IMR-90 (cell line): ENCODE measurements around the gene OR52W1. TPM values are rescaled to one million over a fixed set of nuclear protein-coding genes. Genes with fewer than 3 reads are reported as not detected.

Experiments used
- ATAC-seq: fragments of 200-7000 bp; cut with Tn5 transposase; 2 replicates; pipeline ENCODE4 v1.9.1; 2020; ENCODE audit warnings: low read depth, mild to moderate bottlenecking, moderate library complexity
- BruUV-seq: library from RNA; stranded (reverse); fragments of 400-500 nt; replicated peaks from 2 replicates; lab custom pipeline; 2021; lab: Mats Ljungman, UMichigan
- CTCF ChIA-PET: fragments of 300-600 bp; formaldehyde crosslinking; extraction: SDS; loops from one replicate; lab custom pipeline; 2021; ENCODE audit warnings: antibody characterized with exemption; lab: Yijun Ruan, JAX
- POLR2A ChIA-PET: fragments of 300-600 bp; sonication (Branson Sonifier 250); formaldehyde crosslinking; loops from one replicate; lab custom pipeline; 2022; ENCODE audit warnings: antibody characterized with exemption; ENCODE audit not compliant: unreplicated experiment; lab: Charles Lee
- DNase-seq: peaks from one replicate; pipeline ENCODE4 v3.0.0; 2013
- H2AFZ ChIP-seq: replicated peaks from 2 replicates; pipeline ENCODE3; 2013; ENCODE audit warnings: low read length, mild to moderate bottlenecking; ENCODE audit not compliant: poor library complexity
- H2AK5ac ChIP-seq: 2 replicates; pipeline ENCODE4 v1.6.1; 2013; ENCODE audit warnings: low read depth, low read length, inconsistent platforms
- H2AK9ac ChIP-seq: replicated peaks from 2 replicates; pipeline ENCODE3; 2013; ENCODE audit warnings: mild to moderate bottlenecking, low read depth, low read length, moderate library complexity; ENCODE audit not compliant: poor library complexity
- H2BK120ac ChIP-seq: 2 replicates; pipeline ENCODE4 v1.6.1; 2013; ENCODE audit warnings: low read depth, low read length, inconsistent platforms
- H2BK15ac ChIP-seq: 3 replicates; pipeline ENCODE4 v1.6.1; 2013; ENCODE audit warnings: low read depth, low read length, inconsistent platforms
- H2BK20ac ChIP-seq: 2 replicates; pipeline ENCODE4 v1.6.1; 2013; ENCODE audit warnings: low read depth, mild to moderate bottlenecking, inconsistent platforms, low read length, moderate library complexity
- H2BK5ac ChIP-seq: 2 replicates; pipeline ENCODE4 v1.6.1; 2013; ENCODE audit warnings: mild to moderate bottlenecking, low read depth, low read length, inconsistent platforms; ENCODE audit not compliant: poor library complexity, severe bottlenecking
- H3K14ac ChIP-seq: replicated peaks from 2 replicates; pipeline ENCODE4 v1.6.1; 2013; ENCODE audit warnings: low read depth, low read length, inconsistent platforms
- H3K18ac ChIP-seq: 2 replicates; pipeline ENCODE4 v1.6.1; 2013; ENCODE audit warnings: low read depth, low read length, control low read depth
- H3K23ac ChIP-seq: 2 replicates; pipeline ENCODE4 v1.6.1; 2013; ENCODE audit warnings: low read depth, low read length, inconsistent platforms
- H3K27ac ChIP-seq: 2 replicates; pipeline ENCODE4 v1.5.1; 2013; ENCODE audit warnings: mild to moderate bottlenecking, control low read depth, low read length; ENCODE audit not compliant: insufficient read depth
- H3K27me3 ChIP-seq: 2 replicates; pipeline ENCODE4 v1.6.1; 2013; ENCODE audit warnings: low read length; ENCODE audit not compliant: control insufficient read depth, insufficient read depth
- H3K36me3 ChIP-seq: 2 replicates; pipeline ENCODE4 v1.6.1; 2013; ENCODE audit warnings: low read length, mixed read lengths; ENCODE audit not compliant: control insufficient read depth, insufficient read depth
- H3K4ac ChIP-seq: 2 replicates; pipeline ENCODE4 v1.6.1; 2013; ENCODE audit warnings: low read depth, low read length, inconsistent platforms
- H3K4me1 ChIP-seq: 2 replicates; pipeline ENCODE4 v1.6.1; 2013; ENCODE audit warnings: low read length, mixed read lengths; ENCODE audit not compliant: control insufficient read depth, insufficient read depth
- H3K4me2 ChIP-seq: 2 replicates; pipeline ENCODE4 v1.6.1; 2013; ENCODE audit warnings: low read depth, mild to moderate bottlenecking, control low read depth, low read length, moderate library complexity
- H3K4me3 ChIP-seq: 2 replicates; pipeline ENCODE4 v1.5.1; 2013; ENCODE audit warnings: low read depth, mild to moderate bottlenecking, control low read depth, low read length, moderate library complexity; ENCODE audit not compliant: insufficient read depth
- H3K56ac ChIP-seq: 2 replicates; pipeline ENCODE4 v1.6.1; 2013; ENCODE audit warnings: low read length, inconsistent platforms; ENCODE audit not compliant: insufficient read depth; ENCODE audit errors: extremely low read depth
- H3K79me1 ChIP-seq, 2 experiments: 2 replicates each; pipeline ENCODE4 v1.6.1; 2013; ENCODE audit warnings: low read length in 2 of 2, inconsistent platforms in 1 of 2, low read depth in 1 of 2
- H3K9ac ChIP-seq: 2 replicates; pipeline ENCODE4 v1.6.1; 2013; ENCODE audit warnings: low read depth, low read length, control low read depth
- H3K9me1 ChIP-seq: 2 replicates; pipeline ENCODE4 v1.6.1; 2013; ENCODE audit warnings: low read length, inconsistent platforms; ENCODE audit not compliant: insufficient read depth
- H3K9me3 ChIP-seq: 2 replicates; pipeline ENCODE4 v1.6.1; 2013; ENCODE audit warnings: low read length; ENCODE audit not compliant: control insufficient read depth, insufficient read depth
- H4K20me1 ChIP-seq: 2 replicates; pipeline ENCODE4 v1.6.1; 2013; ENCODE audit warnings: low read length, inconsistent platforms; ENCODE audit not compliant: insufficient read depth
- H4K5ac ChIP-seq: 2 replicates; pipeline ENCODE4 v1.6.1; 2013; ENCODE audit warnings: mild to moderate bottlenecking, low read depth, low read length, control low read depth
- H4K8ac ChIP-seq, 2 experiments: 2 replicates each; pipeline ENCODE4 v1.6.1; 2013; ENCODE audit warnings: low read depth in 2 of 2, low read length in 2 of 2, control low read depth in 1 of 2, inconsistent platforms in 1 of 2
- H4K91ac ChIP-seq: 2 replicates; pipeline ENCODE4 v1.6.1; 2013; ENCODE audit warnings: low read depth, low read length, inconsistent platforms; ENCODE audit not compliant: insufficient read depth
- BHLHE40 ChIP-seq: fragments of 150-350 bp; IDR thresholded peaks from 2 replicates; pipeline ENCODE4 v1.6.1; 2016; ENCODE audit warnings: mild to moderate bottlenecking, low read depth, low read length
- CEBPB ChIP-seq: IDR thresholded peaks from 2 replicates; pipeline ENCODE4 v1.6.1; 2012; ENCODE audit warnings: low read depth, low read length, improper control_type of control experiment
- MAFK ChIP-seq: IDR thresholded peaks from 2 replicates; pipeline ENCODE4 v1.6.1; 2012; ENCODE audit warnings: low read depth, low read length, improper control_type of control experiment
- MXI1 ChIP-seq: IDR thresholded peaks from 2 replicates; pipeline ENCODE4 v1.6.1; 2012; ENCODE audit warnings: low read depth, mild to moderate bottlenecking, low read length, moderate library complexity, borderline replicate concordance
- NFE2L2 ChIP-seq: fragments of 150-350 bp; IDR thresholded peaks from 2 replicates; pipeline ENCODE4 v1.6.1; 2016; ENCODE audit warnings: low read depth, mild to moderate bottlenecking, low read length
- SMC3 ChIP-seq: fragments of 150-350 bp; IDR thresholded peaks from 2 replicates; pipeline ENCODE4 v1.6.1; 2016; ENCODE audit warnings: low read depth, mild to moderate bottlenecking, antibody characterized with exemption, low read length, moderate library complexity
- WGBS, 2 experiments: methylation state at CpG; one replicate each; pipeline versions ENCODE4 v1.1.5 to v1.1.7; 2013; ENCODE audit warnings: missing lambda C conversion rate in 2 of 2; ENCODE audit not compliant: insufficient read length in 1 of 2; ENCODE audit errors: extremely low coverage in 2 of 2; 5-methylcytosine and 5-hydroxymethylcytosine counted together
- dilution Hi-C: fragments of 300-500 bp; cut with HindIII; formaldehyde crosslinking; loops from one replicate; pipeline ENCODE4 v1.14.3; 2018; ENCODE audit warnings: low sequenced_read_pairs; ENCODE audit not compliant: unreplicated experiment
- in situ Hi-C: fragments of 300-500 bp; cut with MboI; formaldehyde crosslinking; loops from 3 replicates; pipeline ENCODE4 v1.14.3; 2019; ENCODE audit warnings: low sequenced_read_pairs, inconsistent platforms, mixed read lengths
- intact Hi-C: fragments of 100-400 bp; cut with micrococcal nuclease; formaldehyde crosslinking; loops from 2 replicates; pipeline ENCODE4 v1.10.0; 2022
- polyA plus RNA-seq, 3 experiments: library from polyadenylated mRNA; depleted of rRNA; stranded (reverse); fragments of >200 nt; gene quantifications; 2 replicates each; pipeline ENCODE4 v1.2.3, GENCODE V29; 2012; ENCODE audit warnings: low replicate concordance in 1 of 3
- total RNA-seq: library from RNA; depleted of rRNA; stranded (reverse); fragments of >200 nt; gene quantifications from 2 replicates; pipeline ENCODE4 v1.2.3, GENCODE V29; 2012
- TF ChIP-seq, protein P1 (sequence below): conservative IDR thresholded peaks from 2 replicates; pipeline ENCODE4 v1.5.1; 2012; ENCODE audit warnings: mild to moderate bottlenecking, low read depth, low read length, improper control_type of control experiment
- TF ChIP-seq, protein P2 (sequence below): fragments of 150-350 bp; IDR thresholded peaks from 2 replicates; pipeline ENCODE4 v1.6.1; 2017; ENCODE audit warnings: mild to moderate bottlenecking, antibody characterized with exemption, low read length, low read depth

OR52W1 gene
- total and polyA plus RNA-seq, 2 of the 4 experiments (the other 2 are of a cell fraction): not detected

DNA sequence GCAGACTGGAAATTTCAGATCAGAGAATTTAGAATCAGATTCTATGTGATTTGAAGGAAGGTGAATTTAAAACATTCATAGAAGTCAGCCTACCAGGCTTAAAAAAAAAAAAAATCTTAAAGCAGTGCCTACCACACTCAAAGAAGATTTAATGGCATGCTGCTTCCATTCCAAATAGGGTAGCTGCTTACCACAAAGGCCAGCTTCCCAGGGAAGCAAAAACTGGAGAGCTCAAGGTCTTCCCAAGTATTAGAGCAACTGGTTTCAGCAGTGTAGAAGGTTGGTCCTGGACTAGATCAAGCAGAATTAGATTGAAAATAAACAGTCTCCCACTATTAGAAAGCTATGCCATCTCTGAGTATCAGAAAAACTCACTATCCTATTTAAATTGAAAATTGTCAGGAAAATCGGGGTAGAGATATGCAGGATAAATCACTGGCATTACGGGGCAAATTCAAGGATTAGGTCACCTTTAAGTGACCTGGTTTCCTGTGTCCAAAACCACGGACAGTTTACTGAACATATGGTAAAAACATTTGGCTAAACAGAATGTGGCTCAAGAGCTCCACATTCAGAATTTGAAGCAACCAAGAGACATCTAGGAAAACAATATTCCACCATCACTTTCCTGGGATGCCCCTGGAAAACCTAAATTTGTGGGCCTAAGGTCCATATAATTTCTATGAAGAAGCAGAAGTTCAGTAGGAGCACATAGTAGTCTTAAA is 7.6 kb downstream of the OR52W1 start:
- no peak overlapping the region for H3K23ac ChIP-seq
- no peak overlapping the region for H3K4me3 ChIP-seq
- no peak overlapping the region for H3K27ac ChIP-seq
- no peak overlapping the region for H3K4ac ChIP-seq
- H2AK5ac ChIP-seq: no peak overlapping the region
- no peak overlapping the region for H3K18ac ChIP-seq
- in situ Hi-C loops: no loop called here
- H3K4me2 ChIP-seq: no peak overlapping the region
- H2BK20ac ChIP-seq: no peak overlapping the region
- peaks cover 17% of the 10 kb centered on the region for H3K36me3 ChIP-seq
- no peaks in the 10 kb centered on the region for H3K9me1 ChIP-seq
- WGBS, 2 experiments: 100% methylated on average over 1 of the region's 3 CpGs; no CpG with 5 or more reads in 1 of the 2 experiments
- DNase-seq (no peak), ATAC-seq (no peak)
- H4K8ac ChIP-seq: no peak overlapping the region
- no peak overlapping the region for H4K5ac ChIP-seq
- no peak overlapping the region for H4K91ac ChIP-seq
- dilution Hi-C loops: no loop called here
- no peak overlapping the region for H2BK5ac ChIP-seq
- H2BK15ac ChIP-seq: no peak overlapping the region
- H2AFZ ChIP-seq: no peak overlapping the region
- H3K9ac ChIP-seq: no peak overlapping the region
- peaks cover 10% of the 10 kb centered on the region; the same call in 1 of the 2 replicates for H3K4me1 ChIP-seq
- TF ChIP-seq, protein P1, sequence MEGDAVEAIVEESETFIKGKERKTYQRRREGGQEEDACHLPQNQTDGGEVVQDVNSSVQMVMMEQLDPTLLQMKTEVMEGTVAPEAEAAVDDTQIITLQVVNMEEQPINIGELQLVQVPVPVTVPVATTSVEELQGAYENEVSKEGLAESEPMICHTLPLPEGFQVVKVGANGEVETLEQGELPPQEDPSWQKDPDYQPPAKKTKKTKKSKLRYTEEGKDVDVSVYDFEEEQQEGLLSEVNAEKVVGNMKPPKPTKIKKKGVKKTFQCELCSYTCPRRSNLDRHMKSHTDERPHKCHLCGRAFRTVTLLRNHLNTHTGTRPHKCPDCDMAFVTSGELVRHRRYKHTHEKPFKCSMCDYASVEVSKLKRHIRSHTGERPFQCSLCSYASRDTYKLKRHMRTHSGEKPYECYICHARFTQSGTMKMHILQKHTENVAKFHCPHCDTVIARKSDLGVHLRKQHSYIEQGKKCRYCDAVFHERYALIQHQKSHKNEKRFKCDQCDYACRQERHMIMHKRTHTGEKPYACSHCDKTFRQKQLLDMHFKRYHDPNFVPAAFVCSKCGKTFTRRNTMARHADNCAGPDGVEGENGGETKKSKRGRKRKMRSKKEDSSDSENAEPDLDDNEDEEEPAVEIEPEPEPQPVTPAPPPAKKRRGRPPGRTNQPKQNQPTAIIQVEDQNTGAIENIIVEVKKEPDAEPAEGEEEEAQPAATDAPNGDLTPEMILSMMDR: no peak
- no peak for TF ChIP-seq NFE2L2
- TF ChIP-seq, protein P2, sequence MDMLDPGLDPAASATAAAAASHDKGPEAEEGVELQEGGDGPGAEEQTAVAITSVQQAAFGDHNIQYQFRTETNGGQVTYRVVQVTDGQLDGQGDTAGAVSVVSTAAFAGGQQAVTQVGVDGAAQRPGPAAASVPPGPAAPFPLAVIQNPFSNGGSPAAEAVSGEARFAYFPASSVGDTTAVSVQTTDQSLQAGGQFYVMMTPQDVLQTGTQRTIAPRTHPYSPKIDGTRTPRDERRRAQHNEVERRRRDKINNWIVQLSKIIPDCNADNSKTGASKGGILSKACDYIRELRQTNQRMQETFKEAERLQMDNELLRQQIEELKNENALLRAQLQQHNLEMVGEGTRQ: no peak
- TF ChIP-seq CEBPB: no peak
- no peak for TF ChIP-seq SMC3
- no peak for TF ChIP-seq MAFK
- no peak for TF ChIP-seq BHLHE40
- no peak for TF ChIP-seq MXI1
- H3K79me1 ChIP-seq: no peaks in the 10 kb centered on the region; a peak in 1 of 4 replicates
- no peak overlapping the region for H2AK9ac ChIP-seq
- ChIA-PET CTCF (no interaction called here), POLR2A (no interaction called here)
- H3K27me3 ChIP-seq: no peaks in the 10 kb centered on the region
- no peak overlapping the region for H3K56ac ChIP-seq
- no peak overlapping the region for H3K14ac ChIP-seq
- BruUV-seq: no TSS peak
- intact Hi-C loops: no loop called here
- no peak overlapping the region for H2BK120ac ChIP-seq
- no peaks in the 10 kb centered on the region for H4K20me1 ChIP-seq
- no peaks in the 10 kb centered on the region for H3K9me3 ChIP-seq
